SW 1271 (cell line): ENCODE results near the gene MCAT.

ENCODE experiments used
- DNase-seq, 2 experiments: peaks; one replicate each; lab custom pipeline; 2025; lab: John Stamatoyannopoulos, UW

MCAT gene

GRCh38 chr22:43142880-43143562 lies at the start of gene MCAT:
TSS of gene MCAT (minus strand) at chr22:43143398. CDS start at chr22:43143348, 50 bp downstream.
- peak; percentile 33 to 51 for DNase-seq

GRCh38 chr22:43191831-43192230 lies 48.6 kb upstream of the MCAT start:
- no peak for DNase-seq

GRCh38 chr22:43188829-43189545 lies 45.8 kb upstream of the MCAT start:
- DNase-seq, result no peak

GRCh38 chr22:43187171-43188099 lies 44.2 kb upstream of the MCAT start:
- peak; percentile 69 to 87 for DNase-seq

- no peak for DNase-seq
These were observed 43.3 kb upstream of the MCAT start, which contains the start of gene TTLL12 for GRCh38 chr22:43186272-43187170. TSS of gene TTLL12 (minus strand) at chr22:43187134. CDS start at chr22:43187069, 65 bp downstream.

GRCh38 chr22:43185860-43186261 lies 42.7 kb upstream of the MCAT start:
- DNase-seq, result no peak

- no peak for DNase-seq
These were observed 40.5 kb upstream of the MCAT start for GRCh38 chr22:43183496-43184277.

- DNase-seq, result no peak
These were observed 39.5 kb upstream of the MCAT start for GRCh38 chr22:43182726-43183125.

- no peak for DNase-seq
These were observed 38.9 kb upstream of the MCAT start for GRCh38 chr22:43182118-43182517.

- DNase-seq, result no peak
These were observed 38.3 kb upstream of the MCAT start for GRCh38 chr22:43181321-43182076.

- DNase-seq, result no peak
These were observed 37.5 kb upstream of the MCAT start for GRCh38 chr22:43180670-43181069.

GRCh38 chr22:43179911-43180195 lies 36.7 kb upstream of the MCAT start:
- DNase-seq, result no peak

- DNase-seq, result no peak
These were observed 36.1 kb upstream of the MCAT start for GRCh38 chr22:43179146-43179910.

GRCh38 chr22:43177479-43177878 lies 34.3 kb upstream of the MCAT start:
- DNase-seq, result no peak

- no peak for DNase-seq
These were observed 32.9 kb upstream of the MCAT start for GRCh38 chr22:43176090-43176489.

- DNase-seq, result no peak
These were observed 31.8 kb upstream of the MCAT start for GRCh38 chr22:43174941-43175531.

- no peak for DNase-seq
These were observed 30.9 kb upstream of the MCAT start for GRCh38 chr22:43173976-43174720.

- DNase-seq, result no peak
These were observed 30.4 kb upstream of the MCAT start for GRCh38 chr22:43173566-43173965.
